SJCRH30 (cell line): ENCODE results near the gene NUAK1. TPM values are rescaled to one million over a fixed set of nuclear protein-coding genes. Genes with fewer than 3 reads are reported as not detected.

Experiments
- DNase-seq, 2 experiments: peaks; one replicate each; pipeline ENCODE4 v3.0.0-alpha.2; 2015 to 2020
- H3K27ac ChIP-seq: fragments of 250-450 bp; sonication (Bioruptor Pico); 2 replicates; pipeline ENCODE4 v1.5.1; 2020; ENCODE audit warnings: mild to moderate bottlenecking, moderate library complexity
- H3K27me3 ChIP-seq: fragments of 250-450 bp; sonication (Bioruptor Pico); 2 replicates; pipeline ENCODE4 v1.5.1; 2020; ENCODE audit warnings: mild to moderate bottlenecking, moderate library complexity
- H3K36me3 ChIP-seq: fragments of 250-450 bp; sonication (Bioruptor Pico); 2 replicates; pipeline ENCODE4 v1.5.1; 2020; ENCODE audit warnings: mild to moderate bottlenecking, moderate library complexity
- H3K4me1 ChIP-seq: fragments of 250-450 bp; sonication (Bioruptor Pico); 2 replicates; pipeline ENCODE4 v1.5.1; 2020; ENCODE audit warnings: mild to moderate bottlenecking, moderate library complexity
- H3K4me3 ChIP-seq: fragments of 250-450 bp; sonication (Bioruptor Pico); 2 replicates; pipeline ENCODE4 v1.5.1; 2020; ENCODE audit warnings: mild to moderate bottlenecking, moderate library complexity
- H3K9me3 ChIP-seq: fragments of 250-450 bp; sonication (Bioruptor Pico); replicated peaks from 2 replicates; pipeline ENCODE4 v1.5.1; 2020; ENCODE audit warnings: mild to moderate bottlenecking, moderate library complexity
- total RNA-seq: library from RNA; depleted of rRNA; stranded (reverse); fragments of >200 nt; shearing (Covaris generic); gene quantifications from 2 replicates; pipeline ENCODE4 v1.2.3, GENCODE V29; 2014

Gene NUAK1
- total RNA-seq, 1 experiment from 2014 or later, result 4.4 TPM

GRCh38 chr12:106130474-106131113 is 8.2 kb downstream of the NUAK1 start:
- H3K9me3 ChIP-seq, result no peaks in the 10 kb centered on the region
- H3K4me3 ChIP-seq, result no peak overlapping the region
- H3K36me3 ChIP-seq, result no peaks in the 10 kb centered on the region
- no peak overlapping the region for H3K27ac ChIP-seq
- no peaks in the 10 kb centered on the region for H3K27me3 ChIP-seq
- DNase-seq, result no peak
- peaks cover 15% of the 10 kb centered on the region for H3K4me1 ChIP-seq

DNA sequence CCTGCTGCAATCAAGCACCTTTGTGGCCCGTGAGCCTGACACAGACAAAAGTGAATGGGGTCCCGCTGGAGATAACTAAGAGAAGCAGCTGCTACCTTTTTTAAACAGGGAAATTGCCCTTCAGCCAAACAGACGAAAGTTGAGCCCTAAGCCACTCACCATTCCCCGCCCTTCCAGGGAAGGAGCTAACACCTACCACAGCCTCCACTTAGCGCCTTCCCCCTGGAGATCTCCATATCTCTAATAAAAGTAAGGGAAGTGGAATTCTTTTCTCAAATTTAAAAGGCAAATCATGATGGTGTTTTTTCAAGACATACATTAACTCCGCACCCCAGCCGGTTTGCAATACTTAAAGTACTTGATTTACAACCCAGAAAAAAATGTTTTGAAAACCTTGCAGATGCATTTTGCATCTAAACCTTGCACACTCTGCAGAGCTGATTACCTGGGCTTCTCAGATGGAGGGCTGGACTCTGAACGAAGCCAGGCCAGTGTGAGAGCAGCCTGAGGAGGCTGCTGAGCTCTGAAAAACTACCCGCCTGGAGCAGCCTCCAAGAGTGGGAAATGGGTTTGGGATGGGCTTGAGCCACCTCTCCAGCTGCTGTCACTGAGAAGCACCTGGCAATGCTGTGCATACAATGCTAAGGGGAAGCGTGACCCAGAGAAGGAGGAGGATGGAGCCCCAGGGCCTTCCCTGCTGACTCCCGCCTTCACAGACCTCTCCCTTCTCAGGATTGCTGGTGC is 10.0 kb downstream of the NUAK1 start:
- Histone ChIP-seq H3K27me3 (no peaks in the 10 kb centered on the region), H3K9me3 (no peaks in the 10 kb centered on the region), H3K4me3 (no peak overlapping the region), H3K36me3 (no peaks in the 10 kb centered on the region), H3K27ac (no peak overlapping the region), H3K4me1 (peaks cover 16% of the 10 kb centered on the region)
- no peak for DNase-seq

DNA sequence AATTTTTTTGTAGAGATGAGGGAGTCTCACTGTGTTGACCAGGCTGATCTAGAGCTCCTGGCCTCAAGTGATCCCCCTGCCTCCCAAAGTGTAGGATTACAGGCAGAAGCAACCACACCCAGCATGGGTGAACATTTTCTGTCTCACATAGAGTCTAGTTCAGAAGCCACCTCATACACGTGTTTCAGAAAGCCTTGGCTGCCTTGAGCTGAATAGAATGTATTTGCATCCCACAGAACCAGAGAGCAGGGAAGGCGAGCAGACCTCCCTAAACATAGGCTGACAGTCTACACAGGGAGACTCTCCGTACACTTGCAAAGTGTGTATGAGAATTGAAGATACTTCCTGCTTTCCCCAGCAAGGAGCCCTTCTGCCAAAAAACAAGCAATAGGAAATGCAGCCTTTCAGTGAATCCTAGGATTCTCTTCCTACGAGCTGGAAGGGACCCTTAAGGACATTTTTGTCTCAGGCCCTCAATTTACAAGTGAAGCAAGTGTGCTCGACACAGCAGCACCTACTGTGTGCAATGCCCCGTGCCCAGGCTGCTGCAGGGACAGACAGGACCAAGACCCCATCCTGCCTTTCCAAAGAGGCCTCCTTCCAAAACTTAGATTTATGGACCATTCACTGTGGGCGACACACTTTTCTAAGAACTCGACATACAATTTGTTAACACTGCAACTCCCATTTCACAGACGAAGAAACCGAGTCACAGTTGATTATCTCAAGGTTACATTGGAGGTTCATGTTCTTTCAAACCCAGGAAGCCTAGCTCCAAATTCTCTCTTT is 11.2 kb downstream of the NUAK1 start:
- no peak overlapping the region for H3K4me3 ChIP-seq
- peaks cover 20% of the 10 kb centered on the region for H3K4me1 ChIP-seq
- H3K36me3 ChIP-seq, result no peaks in the 10 kb centered on the region
- no peak overlapping the region for H3K27ac ChIP-seq
- DNase-seq, result no peak
- no peaks in the 10 kb centered on the region for H3K9me3 ChIP-seq
- H3K27me3 ChIP-seq, result no peaks in the 10 kb centered on the region

GRCh38 chr12:106126441-106127337 is 12.1 kb downstream of the NUAK1 start:
- Histone ChIP-seq H3K27ac (no peak overlapping the region), H3K9me3 (no peaks in the 10 kb centered on the region), H3K4me3 (no peak overlapping the region), H3K36me3 (no peaks in the 10 kb centered on the region), H3K4me1 (peaks cover 20% of the 10 kb centered on the region), H3K27me3 (no peaks in the 10 kb centered on the region)
- DNase-seq, result no peak

DNA sequence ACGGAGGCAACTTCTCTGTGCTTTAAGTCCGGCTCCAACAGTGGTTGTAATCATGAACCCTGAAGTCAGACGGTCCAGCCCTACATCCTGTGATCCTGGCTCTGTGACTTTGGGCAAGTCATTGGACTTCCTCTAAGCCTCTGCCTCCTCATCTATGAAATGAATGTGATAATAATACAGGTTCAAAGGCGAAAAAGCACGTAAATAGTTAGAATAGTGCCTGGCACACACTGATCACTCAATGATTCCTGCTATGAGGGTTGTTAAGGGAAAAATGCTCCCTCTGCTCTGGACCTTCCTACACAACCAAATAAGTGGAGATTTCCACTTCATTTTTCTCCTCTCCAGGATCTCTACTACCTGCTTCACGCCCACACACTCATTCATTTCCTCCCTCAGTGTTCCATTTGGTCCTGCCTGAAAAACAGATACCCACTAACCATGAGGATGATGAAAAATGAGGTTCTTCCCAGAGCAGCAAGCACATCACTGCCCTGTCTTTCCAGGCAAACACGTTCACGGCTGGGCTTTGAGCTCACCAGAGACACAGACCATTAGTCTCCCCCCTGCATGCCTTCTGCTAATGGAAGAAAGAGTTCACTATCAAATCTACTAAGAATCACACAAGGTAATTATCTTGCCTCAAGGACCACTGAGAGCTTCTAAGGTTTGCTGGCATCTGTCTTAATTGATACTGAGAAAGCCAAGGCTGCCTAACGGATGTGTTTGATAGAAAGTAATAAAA is 13.2 kb downstream of the NUAK1 start:
- H3K36me3 ChIP-seq, result no peaks in the 10 kb centered on the region
- no peaks in the 10 kb centered on the region for H3K9me3 ChIP-seq
- no peak overlapping the region for H3K27ac ChIP-seq
- no peak overlapping the region for H3K4me3 ChIP-seq
- DNase-seq, result no peak
- no peaks in the 10 kb centered on the region for H3K27me3 ChIP-seq
- H3K4me1 ChIP-seq, result peaks cover 22% of the 10 kb centered on the region

DNA sequence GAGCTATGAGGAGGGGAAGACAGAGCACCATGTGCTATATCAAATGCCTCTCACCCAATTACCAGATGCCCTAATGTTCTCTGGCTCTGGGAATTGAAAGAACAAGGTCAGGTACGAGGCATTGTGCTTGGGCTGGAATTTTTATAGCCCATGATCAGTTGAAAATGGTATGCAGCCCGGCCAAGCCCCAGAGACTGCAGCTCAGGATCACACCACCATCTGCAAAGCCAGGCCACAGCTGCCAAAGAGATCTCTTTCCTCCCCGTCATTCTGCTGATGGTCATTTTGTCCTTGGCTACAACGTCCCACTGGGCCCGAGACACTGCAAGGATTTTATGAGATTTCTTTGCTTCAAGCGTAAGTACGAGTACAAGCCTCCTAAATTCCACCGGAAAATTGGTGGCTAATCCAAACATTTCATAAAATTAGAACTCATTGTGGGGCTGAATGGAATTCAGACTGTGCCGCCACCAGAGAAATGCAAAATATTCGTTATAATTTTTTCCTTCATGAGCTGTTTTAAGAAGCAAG is 15.1 kb downstream of the NUAK1 start:
- peak; percentile 79 to 80 for DNase-seq
- Histone ChIP-seq H3K27me3 (no peaks in the 10 kb centered on the region), H3K9me3 (no peaks in the 10 kb centered on the region), H3K27ac (peak overlapping the region; percentile 55), H3K4me3 (peak overlapping the region; percentile 25; the same call in 1 of the 2 replicates), H3K36me3 (no peaks in the 10 kb centered on the region), H3K4me1 (peaks cover 24% of the 10 kb centered on the region)

- H3K4me3 ChIP-seq, result no peak overlapping the region
- peaks cover 19% of the 10 kb centered on the region for H3K4me1 ChIP-seq
- H3K27me3 ChIP-seq, result no peaks in the 10 kb centered on the region
- H3K9me3 ChIP-seq, result no peaks in the 10 kb centered on the region
- DNase-seq, result no peak
- H3K27ac ChIP-seq, result peak overlapping the region; percentile 55
- no peaks in the 10 kb centered on the region for H3K36me3 ChIP-seq
These were observed 15.6 kb downstream of the NUAK1 start for GRCh38 chr12:106123110-106123509.

DNA sequence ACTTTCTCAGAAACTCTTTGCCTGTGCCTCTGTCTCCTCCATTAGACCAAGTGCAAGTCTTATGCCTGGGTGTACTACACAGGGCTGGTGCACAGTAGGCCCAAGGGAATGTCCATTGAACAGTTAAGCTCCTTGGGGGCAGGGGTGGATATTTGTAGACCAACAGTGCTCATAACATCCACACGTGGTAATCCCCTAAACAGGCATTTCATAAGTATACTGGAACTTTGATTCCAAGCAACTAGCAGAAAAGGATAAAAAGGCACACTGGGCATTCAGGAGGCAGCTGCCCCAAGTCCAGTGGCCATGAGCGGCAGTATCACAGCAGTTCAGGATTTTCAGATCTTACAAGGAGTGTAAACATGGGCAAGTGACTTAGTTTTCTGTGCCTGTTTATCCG is 16.8 kb downstream of the NUAK1 start:
- H3K27ac ChIP-seq, result no peak overlapping the region
- no peaks in the 10 kb centered on the region for H3K27me3 ChIP-seq
- H3K4me1 ChIP-seq, result peaks cover 19% of the 10 kb centered on the region
- no peak for DNase-seq
- H3K36me3 ChIP-seq, result no peaks in the 10 kb centered on the region
- no peak overlapping the region for H3K4me3 ChIP-seq
- H3K9me3 ChIP-seq, result no peaks in the 10 kb centered on the region

DNA sequence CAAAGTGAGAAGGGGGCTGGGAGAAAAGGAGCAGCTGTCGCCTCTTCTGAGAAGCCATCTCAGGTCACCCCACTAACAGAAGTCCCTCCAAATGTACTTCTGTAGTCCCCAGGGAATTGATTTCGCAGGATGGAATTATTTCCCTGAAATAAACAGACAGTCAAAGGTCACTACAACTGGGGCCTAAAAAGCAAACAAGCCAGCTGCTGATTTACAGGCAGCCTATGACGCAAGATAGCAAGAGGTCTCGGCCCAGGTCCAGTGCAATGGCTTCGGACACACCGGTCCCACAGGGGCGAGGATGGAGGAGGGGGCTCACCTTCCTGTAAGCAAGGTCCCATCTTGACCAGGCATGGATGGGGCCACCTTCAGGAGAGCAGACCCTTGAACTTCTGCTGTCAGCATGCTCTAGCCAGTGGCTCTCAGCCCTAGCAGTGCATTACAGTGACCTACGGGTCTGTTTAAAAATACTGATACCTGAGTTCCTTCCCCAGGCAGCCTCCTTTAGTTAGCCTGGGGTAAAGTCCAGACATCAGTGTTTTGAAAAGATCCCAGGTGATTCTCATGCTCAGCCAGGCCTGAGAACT is 18.1 kb downstream of the NUAK1 start:
- H3K4me3 ChIP-seq, result no peak overlapping the region
- no peak overlapping the region for H3K27ac ChIP-seq
- no peaks in the 10 kb centered on the region for H3K36me3 ChIP-seq
- no peaks in the 10 kb centered on the region for H3K9me3 ChIP-seq
- DNase-seq, result no peak
- H3K27me3 ChIP-seq, result no peaks in the 10 kb centered on the region
- H3K4me1 ChIP-seq, result peaks cover 19% of the 10 kb centered on the region

GRCh38 chr12:106119301-106119700 is 19.5 kb downstream of the NUAK1 start:
- H3K4me1 ChIP-seq, result peaks cover 16% of the 10 kb centered on the region
- no peak overlapping the region for H3K4me3 ChIP-seq
- H3K9me3 ChIP-seq, result no peaks in the 10 kb centered on the region
- H3K27ac ChIP-seq, result no peak overlapping the region
- H3K36me3 ChIP-seq, result no peaks in the 10 kb centered on the region
- no peaks in the 10 kb centered on the region for H3K27me3 ChIP-seq
- DNase-seq, result no peak

DNA sequence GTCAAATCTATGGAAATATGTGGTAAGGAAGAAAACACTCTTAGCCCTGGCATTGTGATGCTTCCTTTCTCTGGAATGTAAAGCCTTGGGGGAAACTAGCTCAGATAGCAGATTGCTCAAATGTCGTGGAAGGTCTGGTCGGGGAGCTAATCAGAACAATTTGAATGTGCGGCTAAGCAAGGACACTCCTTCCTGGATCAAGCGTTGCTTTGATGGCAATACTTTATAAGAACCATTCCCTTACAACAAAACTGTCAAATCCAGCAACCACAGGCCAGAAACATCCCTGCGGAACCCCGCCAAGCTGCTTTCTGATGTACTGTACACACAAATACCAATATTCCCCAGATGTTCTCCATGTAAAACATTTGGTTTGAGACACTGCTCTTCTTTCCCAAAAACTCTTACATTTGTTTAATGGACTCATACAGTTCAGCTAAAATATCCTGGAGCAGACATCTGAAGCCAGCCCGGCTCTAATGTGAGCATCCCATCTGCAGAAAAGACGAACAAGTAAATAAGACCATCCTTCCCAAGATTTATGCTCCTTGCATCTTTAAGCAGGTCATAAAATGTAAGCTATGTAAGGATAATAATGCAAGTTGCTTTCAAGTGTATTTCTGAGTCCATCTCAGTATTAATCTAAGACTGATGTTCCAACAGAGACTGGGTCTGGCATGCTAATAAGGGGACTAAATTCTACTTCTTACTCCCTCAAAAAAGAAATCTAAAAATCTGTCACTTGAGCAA is 20.2 kb downstream of the NUAK1 start:
- H3K27me3 ChIP-seq, result no peaks in the 10 kb centered on the region
- H3K4me3 ChIP-seq, result no peak overlapping the region
- H3K36me3 ChIP-seq, result no peaks in the 10 kb centered on the region
- no peaks in the 10 kb centered on the region for H3K9me3 ChIP-seq
- DNase-seq, result no peak
- H3K4me1 ChIP-seq, result peaks cover 18% of the 10 kb centered on the region
- H3K27ac ChIP-seq, result no peak overlapping the region

DNA sequence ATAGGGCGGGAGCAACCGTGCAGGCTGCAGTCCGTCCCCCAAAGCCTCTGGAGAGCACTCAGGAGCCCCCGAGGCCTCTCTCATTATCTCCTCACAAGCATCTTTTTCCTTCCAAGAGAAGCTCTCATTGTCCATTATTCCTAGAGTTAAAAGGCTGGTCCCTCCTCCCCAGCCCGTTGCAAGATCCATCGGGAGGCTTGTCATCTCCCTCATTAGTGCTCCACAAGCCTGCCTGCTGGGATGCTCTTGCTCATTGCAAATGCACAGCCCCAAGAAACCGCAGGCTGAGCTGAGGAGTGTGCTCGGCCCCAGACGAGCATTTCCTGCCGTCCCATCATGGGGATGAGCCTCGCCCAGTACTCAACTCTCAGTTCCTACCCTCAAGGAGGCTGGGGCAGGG is 23.3 kb downstream of the NUAK1 start:
- Histone ChIP-seq H3K4me3 (no peak overlapping the region), H3K27me3 (no peaks in the 10 kb centered on the region), H3K36me3 (no peaks in the 10 kb centered on the region), H3K27ac (no peak overlapping the region), H3K4me1 (peaks cover 15% of the 10 kb centered on the region; the same call in 1 of the 2 replicates), H3K9me3 (no peaks in the 10 kb centered on the region)
- DNase-seq, result no peak
